ENCODE measurements around the gene ZBTB16. TPM values are rescaled to one million over a fixed set of nuclear protein-coding genes. Genes with fewer than 3 reads are reported as not detected.
A peak's percentile ranks its signal among the peaks of the same experiment; 100 is the strongest.

Gene ZBTB16
- total RNA-seq, 1 experiment from 2014 or later: not detected

DNA sequence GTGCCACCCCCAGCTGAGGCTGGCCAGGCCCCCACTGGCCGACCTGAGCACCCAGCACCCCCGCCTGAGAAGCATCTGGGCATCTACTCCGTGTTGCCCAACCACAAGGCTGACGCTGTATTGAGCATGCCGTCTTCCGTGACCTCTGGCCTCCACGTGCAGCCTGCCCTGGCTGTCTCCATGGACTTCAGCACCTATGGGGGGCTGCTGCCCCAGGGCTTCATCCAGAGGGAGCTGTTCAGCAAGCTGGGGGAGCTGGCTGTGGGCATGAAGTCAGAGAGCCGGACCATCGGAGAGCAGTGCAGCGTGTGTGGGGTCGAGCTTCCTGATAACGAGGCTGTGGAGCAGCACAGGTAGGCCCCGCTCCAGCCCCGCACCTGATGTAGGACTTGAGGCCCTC, 4.7 kb downstream of the ZBTB16 start:
- DNase-seq (ENCODE audit: low spot score): no peak

DNA sequence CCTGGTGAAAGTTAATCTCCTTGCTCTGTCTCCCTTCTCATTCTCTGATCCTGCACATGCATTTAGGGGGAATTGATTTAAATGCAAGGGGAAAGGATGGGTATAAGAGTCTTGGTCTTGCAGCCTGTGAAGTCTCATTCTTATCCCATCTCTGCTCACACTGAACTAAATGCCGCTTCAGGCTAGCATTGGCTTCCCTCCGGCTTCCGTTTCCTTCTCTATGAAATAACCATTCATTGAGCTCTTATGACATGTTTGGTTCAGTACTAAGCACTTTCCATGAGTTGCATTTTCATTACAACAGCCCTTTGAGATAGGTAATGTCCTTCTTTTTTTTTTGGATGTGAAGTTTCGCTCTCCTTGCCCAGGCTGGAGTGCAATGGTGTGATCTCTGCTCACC, 5.6 kb downstream of the ZBTB16 start:
- no peak for DNase-seq (ENCODE audit: low spot score)

DNA sequence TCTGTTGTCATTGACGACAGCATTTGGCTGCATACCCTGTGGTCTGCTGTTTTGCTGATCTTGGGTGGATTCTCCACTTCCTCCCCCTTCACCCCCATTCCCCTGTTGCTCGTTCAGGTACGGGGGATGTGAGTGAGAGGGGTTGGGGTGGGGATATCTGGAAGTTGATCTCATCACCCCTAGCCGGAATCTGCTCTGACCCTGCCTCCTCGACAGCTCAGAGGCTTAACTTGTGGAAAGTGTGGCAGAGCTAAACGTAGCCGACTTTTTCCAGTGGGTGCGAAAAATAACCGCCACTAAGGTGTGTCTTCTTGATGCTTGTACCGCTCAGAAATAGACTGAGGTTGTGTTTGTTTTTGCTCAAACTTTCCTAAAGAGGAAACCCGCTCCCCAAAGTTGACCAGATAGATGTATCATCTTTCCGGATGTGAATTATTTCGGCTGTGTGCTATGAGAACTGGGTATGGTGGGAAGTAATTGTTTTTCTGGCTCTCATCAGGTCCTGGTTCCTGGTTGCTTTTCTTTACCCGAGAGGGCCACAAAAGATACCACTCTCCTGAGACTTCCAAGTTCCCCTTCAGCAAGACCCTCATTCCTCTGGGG, 6.6 kb downstream of the ZBTB16 start:
- DNase-seq (ENCODE audit: low spot score): no peak

DNA sequence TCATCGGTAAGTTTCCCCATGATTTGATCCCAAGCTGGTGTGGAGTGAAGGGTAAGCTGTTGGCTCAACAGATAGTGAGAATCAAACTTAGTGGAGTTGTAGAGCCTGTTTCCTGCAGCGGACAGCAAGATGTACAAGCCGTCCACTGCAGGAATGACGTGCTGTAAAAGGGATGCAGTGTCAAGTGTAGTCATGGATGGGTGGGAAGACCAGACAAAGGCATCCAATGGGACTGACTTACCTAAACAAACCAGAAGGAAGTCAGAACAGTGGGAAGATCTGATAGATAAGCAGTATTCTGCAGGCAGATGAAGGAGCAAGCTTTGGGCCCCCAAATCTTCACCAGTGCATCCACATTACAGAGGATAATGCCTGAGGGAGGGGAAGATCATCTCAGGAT, 8.8 kb downstream of the ZBTB16 start:
- no peak for DNase-seq (ENCODE audit: low spot score)

DNA sequence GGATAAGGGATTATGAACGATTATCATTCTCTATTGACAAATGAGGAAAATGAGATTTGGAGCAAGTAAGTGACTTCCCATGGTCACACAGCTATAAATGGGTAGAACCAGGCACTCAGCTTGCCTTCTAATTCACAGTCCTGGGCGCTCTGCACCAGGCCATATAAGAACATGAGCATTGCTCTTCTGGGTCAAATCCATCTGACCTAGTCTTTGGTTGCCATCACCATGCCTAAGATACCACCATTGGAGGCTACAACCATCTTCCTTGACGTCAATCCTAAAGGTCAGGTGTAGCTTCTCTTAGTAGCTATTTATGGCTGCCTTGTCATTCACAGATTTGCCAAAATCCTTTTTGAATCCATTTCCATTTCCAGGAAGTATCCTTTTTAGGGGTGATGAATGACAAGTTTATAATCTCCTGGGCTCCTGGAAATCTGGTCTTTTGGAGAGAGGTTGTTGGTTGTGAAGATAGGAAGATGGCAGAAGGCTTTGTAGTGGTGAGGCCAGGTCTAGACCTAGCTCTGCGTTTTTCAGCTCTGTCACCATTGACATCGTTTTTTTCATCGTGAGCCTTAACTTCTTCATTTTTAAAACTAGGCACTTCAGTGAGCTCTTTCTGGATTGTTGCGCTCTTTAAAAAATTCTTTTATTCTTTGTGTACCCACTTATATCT, 11.1 kb downstream of the ZBTB16 start:
- DNase-seq (ENCODE audit: low spot score): no peak

DNA sequence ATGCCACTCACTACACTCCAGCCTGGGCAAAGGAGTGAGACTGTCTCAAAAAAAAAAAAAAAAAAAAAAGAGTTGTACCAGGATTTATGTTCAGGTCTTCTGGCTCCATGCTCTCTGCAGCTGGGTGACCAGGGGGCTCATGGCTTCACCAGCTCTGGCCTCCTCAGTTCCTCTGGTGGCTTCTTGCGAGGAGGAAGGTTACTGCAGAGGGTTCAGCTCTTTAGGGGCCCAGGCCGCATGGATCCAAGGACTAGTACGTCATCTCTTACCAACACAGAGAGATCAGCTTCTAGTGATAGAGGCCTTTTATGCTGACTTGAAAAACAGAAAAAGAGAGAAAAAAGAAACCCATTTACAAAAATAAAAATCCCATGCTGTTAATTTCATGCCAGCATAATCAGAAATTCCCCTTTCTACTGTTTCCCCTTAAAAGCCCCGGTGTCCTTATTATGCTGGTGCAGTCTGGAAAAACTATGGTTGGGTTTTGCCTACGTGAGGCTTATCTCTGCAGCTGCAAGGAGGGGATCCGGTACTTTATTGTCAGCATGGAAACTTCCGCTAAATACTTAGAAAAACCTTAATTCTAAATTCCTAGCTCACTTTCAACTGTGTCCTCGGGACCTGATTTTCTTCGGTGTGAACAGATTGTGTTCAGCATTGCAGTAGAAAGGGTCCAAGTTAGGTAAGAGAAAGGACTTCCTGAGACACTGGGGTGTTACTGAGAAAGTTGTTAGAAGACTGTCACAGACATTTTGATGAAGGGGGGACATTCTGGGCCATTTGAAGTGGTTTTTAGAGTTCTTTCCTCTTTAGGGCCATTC, 13.7 kb downstream of the ZBTB16 start:
- no peak for DNase-seq (ENCODE audit: low spot score)

DNA sequence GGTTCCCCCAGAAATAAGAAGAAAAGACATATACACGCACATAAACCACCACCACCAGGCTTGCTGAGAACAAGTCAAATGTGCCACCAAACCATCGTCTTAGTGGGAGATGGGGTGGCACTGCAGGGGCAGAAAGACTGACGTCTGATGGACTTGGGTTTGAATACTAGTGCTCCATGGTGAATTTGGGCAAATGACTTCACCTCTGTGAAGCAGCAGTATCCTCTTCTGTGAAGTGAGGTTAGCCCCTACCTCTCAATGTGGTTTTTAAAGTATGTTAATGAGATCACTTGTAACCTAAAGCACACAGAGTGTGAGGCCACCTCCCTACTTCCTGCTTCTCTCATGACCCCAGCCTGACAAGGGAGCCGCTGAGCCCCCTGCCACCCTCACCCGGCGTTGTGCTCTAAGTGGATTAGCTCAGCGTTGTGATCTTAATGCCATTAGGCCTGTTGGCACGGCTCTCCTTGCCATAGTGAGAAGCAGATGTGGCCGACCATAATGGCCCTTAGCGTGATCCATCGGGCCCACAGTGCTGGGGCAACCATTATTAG, 14.4 kb downstream of the ZBTB16 start:
- DNase-seq (ENCODE audit: low spot score): no peak

DNA sequence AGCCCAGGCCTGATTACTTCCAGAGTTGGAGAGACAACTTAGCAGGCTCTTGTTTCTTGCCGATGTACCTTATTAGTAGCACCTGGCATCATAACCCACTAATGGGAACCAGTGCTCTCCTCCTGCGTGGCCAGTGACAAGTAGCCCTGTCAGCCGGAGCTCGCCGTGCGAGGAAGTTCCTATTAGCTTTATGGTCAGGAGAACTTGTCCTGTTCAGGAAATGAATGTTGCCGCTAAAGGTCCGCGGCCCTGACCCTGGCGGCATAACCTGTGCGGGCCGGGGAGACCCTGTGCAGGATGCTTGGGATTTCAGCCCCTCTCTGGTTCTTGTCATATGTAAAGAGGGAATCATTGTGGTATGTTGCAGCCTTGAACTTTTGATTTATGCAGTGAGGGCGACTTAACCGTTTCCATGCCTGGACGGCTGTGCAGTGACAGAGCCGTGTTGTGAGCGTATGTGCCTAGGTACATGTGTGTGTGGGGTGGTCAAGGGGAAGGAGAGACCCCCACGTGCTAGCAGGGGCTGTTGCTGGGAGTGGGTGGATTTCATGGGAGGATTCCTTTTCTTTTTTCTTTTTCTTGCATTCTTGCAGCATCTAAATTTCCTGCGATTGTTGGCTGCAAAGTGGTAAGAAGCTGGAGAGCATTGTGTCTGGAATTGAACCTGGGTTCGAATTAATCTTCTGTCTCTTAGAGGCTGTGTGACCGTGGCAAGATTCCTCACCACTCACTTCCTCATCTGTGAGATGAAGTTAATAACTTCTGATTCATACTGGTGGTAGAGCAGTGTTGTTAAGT, 15.2 kb downstream of the ZBTB16 start:
- no peak for DNase-seq (ENCODE audit: low spot score)

DNA sequence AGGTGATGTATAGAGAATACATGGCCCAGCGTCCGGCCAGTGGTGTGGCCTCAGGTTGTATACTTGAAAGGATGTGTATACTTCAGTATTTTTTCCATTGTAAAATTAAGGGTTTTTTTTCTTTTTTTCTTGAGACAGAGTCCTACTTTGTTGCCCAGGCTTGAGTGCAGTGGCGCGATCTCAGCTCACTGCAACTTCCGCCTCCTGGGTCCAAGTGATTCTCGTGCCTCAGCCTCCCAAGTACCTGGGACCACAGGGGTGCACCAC, 15.8 kb downstream of the ZBTB16 start:
- DNase-seq (ENCODE audit: low spot score): no peak

DNA sequence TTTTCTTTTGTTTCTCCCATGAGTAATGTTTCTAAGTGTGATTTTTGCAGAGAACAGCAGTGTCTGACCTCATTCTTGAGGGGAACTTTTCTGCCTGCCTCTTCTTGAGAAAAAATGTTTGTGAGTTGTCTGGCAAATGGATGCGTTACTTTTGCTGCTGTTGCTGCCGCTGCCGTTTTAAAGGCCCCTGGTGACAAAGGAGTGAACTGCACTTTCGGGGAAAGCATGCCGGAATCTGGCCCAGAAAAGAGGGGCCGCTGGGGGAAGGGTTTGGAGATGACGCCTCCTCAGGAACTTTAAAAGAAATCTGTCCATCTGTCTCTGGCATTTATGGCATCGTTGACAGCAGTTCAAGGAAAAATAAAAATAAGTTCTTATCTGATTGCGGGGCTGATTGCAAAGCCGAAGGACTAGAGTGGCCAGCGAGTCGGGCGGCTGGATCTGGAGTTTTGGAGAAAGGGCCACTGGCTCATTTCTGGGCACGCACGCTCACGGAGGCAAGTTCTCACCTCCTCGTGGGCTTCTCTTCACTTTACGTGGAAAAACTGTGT, 16.5 kb downstream of the ZBTB16 start:
- no peak for DNase-seq (ENCODE audit: low spot score)

DNA sequence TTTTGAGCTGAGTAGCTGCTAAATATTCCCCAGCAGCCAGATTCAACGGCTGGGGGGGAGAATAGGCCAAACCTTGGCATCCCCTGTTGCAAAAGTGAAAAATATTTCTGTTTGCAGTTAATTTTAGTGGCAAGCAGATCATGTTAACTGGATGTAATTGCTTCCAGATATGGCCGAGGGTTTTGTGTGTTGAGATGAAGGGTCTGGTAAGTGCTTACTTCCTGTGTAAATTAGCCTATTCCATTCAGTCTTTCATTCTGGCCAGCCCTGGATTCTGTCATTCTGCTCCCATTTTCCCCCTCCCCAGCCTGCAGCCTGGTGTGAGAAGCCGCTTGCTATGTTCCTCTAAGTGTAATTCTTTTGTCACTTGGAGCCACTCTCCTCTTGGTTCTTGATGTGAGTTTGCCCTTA, 17.4 kb downstream of the ZBTB16 start:
- DNase-seq (ENCODE audit: low spot score): no peak

DNA sequence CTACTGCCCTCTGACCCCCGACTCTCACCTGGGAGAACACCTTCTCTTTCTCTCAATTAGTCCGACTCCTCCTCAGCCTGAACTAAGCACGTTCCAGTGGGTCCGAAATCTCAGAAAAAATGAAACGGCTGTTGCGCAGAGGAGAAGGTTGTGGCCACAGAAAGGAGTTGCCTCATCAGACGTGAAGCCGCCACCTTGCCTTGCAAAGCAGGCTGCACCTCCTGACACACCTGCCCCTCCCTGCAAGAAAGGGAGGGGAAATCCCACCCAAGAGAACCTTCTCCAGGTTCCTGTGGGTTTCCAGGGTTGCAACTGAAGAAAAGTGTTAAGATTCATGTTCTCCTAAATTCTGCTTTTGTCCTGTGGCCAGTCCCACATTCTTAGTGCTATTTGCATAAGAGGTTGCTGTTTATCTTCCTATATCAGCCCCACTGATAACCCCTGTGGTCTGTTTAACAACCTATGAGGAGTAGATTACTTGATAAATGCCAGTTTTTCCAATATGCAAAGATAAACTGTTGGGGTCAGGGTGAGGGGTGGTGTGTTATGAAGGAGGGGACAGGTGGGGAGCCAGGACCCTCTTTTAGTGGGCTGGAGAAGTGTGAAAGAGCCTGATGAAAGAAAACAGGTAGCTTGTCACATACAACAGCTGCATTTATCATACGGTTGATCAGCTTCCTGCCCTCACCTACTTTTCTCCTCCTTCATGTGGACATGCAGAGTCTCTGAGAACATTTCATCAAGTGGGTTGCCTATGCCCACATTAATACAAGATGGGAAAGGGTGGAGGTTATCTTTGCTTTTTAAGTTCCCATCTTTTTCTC, 18.2 kb downstream of the ZBTB16 start:
- DNase-seq (ENCODE audit: low spot score): no peak

DNA sequence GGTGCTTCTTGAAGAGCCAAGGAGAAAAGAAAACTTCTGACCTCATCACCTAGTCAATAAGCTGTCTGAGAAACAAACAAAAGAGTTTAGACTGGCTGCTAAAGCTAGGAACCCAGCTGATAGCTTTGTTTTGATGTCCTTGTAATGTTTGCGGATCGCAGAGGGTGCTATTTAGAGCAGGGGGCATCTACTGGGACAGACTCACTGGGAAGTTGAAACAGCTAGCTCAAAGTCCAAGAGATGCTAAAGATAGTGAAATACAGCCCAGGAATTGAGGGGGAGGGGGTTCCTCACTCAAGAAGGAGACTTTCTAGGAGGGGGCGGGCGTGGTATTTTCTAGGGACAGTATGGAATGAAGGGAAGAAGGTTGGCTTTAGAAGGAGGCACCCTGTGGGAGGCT, 18.9 kb downstream of the ZBTB16 start:
- DNase-seq (ENCODE audit: low spot score): no peak

DNA sequence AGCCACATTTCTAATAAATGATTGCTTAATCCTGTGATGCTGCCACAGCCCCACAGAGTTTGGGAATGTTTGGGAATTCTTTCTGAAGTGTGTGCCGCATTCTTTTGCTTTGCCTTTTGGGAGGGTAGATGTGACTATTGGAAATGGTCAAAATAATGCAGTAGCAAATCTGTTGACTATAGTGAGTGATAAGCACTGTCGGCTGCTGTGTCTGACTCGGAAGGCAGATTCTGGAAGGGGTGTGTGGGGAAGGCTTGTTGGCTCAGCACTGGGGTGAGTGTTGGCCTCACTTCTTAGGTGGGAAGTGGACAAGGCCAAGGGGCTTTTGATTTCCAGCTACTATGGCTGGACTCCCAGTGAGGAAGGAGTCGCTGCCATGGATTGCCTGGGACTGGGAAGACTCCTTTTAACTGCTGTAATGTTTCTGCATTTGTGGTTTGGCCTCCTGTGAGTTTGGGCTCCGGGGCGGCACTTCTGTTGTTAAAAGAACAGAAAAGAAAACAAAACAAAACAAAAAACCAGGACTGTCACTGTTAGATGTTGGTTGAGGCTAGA, 20.1 kb downstream of the ZBTB16 start:
- DNase-seq (ENCODE audit: low spot score): peak; percentile 29

DNA sequence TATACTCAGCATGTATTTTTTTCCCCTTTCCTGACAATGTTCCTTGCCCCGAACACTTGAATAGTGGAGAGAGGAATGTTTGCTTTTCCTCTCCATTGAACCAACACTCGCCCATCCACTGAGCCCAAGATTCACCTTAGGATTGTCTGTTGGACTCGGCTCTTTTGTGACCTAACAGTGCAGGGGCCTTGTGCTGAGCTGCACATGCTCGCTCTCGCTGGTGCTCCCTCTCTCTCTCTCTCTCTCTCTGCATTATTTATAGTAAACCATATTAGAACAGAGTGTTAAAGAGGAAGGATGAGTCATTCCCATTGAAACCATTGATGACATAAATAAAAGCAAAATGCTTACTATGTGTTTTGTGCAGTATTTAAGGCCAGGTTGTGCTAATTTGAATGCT, 20.7 kb downstream of the ZBTB16 start:
- DNase-seq (ENCODE audit: low spot score): peak; percentile 50

DNA sequence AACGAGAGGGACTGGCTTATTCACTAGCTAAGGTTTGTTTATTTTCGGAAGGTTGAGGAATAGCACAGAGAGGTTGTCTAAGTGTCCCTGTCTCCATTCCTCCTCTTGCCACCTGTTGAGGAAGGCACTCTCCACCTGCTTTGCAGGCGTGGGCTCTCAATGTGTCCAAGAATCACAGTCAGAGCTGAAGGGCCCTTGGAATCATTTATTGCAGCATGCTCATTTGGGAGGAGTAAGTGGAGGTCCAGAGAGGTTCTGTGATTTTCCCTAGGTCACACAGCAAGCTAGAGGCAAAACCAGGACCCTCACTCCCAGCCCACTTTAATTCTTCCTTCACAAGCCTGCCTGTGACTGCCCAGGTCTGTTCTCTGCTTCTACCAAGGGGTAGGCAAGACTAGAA, 21.3 kb downstream of the ZBTB16 start:
- DNase-seq (ENCODE audit: low spot score): no peak

DNA sequence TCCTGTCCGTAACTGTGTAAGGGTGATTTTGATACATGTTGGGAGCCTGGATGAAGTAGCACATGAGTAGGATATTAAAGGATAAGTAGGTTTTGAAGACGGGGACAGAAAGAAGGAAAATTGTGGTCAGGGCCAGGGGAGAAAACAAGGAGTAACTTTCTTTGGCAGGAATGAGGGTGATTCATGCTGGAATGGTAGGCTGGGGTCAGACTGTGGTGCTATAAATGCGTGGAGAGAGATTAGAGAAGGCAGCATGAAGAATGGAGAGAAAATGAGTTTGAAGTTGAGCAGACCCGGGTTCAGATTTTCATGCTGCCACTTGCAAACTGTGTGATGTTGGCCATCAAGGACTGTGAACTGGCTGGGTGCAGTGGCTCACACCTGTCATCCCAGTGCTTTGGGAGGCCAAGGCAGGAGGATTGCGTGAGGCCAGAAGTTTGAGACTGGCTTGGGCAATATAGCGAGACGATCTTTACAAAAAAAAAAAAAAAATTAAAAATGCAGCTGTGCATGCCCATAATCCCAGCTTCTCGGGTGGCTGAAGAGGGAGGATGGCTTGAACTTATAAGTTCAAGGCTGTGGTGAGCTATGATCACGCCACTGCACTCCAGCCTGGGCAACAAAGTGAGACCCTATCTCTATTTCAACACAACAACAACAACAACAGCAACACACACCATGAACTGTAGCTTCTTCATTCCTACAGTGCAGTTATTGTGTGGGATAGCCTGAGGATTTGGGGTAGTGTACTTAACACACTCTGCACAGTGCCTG, 22.3 kb downstream of the ZBTB16 start:
- DNase-seq (ENCODE audit: low spot score): peak; percentile 56

DNA sequence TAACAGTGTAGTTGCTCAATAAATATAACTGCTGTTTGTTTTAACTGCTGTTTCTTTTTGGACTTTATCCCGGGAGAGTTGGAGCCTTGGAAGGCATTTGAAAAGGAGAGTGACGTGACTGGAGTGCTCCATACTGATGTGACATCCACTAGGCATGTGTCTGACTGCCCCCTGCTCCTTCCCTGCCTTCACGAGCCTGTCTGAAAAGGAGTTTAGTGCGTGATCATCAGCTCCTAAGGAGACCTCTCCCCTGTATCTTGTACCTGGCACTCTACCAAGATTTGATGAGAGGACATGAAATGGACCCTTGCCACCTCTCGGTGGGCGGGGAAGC, 22.9 kb downstream of the ZBTB16 start:
- peak; percentile 21 for DNase-seq (ENCODE audit: low spot score)

DNA sequence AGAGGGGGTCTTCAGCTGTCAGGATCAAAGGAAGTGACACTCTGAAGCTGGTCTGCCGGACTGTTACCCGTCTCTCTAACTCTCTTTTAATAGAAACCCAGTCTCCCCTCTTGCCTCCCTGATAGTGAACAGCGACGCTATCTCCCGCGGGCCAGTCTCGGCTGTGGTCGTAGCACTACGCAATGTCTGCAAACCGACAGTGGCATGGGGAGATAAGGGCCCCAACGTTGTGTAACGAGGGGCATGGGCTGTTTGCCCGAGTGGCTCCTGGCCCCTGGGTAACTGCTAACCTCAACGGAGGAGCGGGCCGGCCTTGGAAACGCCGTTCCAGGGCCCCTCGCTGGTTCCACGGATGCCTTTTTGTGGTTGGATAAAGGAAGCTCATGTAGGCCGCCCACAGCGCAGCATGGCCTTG, 23.3 kb downstream of the ZBTB16 start:
- DNase-seq (ENCODE audit: low spot score): peak; percentile 11
